HG03520 (cell line): Measurements from ENCODE around the gene EFCAB13.
"Not testable (repeated sequence)": the region's sequence is repeated elsewhere in the genome, so short reads cannot be mapped to it uniquely, and the experiment has no call there.

Experiments used
- ATAC-seq: cut with Tn5 transposase; IDR thresholded peaks from one replicate; pipeline ENCODE4 v1.9.1; 2021; ENCODE audit warnings: mild to moderate bottlenecking, moderate library complexity; ENCODE audit not compliant: unreplicated experiment

The EFCAB13 gene

GRCh38 chr17:47325176-47325575, 1.4 kb downstream of the EFCAB13 start:
- no peak for ATAC-seq

GRCh38 chr17:47330548-47330947, 6.8 kb downstream of the EFCAB13 start:
- ATAC-seq: no peak

GRCh38 chr17:47332287-47332686, 8.5 kb downstream of the EFCAB13 start:
- ATAC-seq: no peak

DNA sequence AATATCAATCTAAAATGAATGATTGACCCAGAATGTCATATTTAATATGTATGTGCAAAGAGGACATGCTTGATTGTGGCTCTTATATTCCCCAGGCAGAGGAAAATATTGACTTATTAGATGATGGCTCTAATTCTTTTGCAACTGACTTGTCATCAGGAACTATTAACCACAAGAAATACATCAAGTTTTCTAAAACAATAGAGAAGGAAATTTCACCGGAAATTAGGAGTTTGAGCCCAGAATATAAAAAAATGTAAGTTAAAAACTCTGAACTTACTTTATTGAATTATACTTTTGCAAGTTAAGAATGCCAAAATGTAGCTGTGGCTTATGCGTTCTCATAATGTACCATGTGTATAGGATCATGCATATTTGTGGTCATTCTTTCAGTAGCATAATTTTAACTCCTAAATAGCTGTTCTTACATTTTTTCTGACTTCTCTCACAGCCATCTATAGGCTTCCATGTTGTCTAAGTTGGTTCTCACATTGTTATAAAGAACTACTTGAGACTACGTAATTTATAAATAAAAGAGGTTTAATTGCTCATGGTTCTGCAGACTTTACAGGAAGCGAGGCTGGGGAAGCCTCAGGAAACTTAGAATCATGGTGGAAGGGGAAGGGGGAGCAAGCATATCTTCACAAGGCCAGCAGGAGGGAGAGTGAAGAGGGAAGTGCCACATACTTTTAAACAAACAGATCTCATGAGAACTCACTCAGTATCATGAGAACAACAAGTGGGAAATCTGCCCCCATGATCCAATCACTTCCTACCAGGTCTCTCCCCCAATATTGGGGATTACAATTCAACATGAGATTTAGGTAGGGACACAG, 11.6 kb downstream of the EFCAB13 start:
- ATAC-seq: no peak

- no peak for ATAC-seq
Measured at GRCh38 chr17:47338026-47338425, 14.3 kb downstream of the EFCAB13 start.

DNA sequence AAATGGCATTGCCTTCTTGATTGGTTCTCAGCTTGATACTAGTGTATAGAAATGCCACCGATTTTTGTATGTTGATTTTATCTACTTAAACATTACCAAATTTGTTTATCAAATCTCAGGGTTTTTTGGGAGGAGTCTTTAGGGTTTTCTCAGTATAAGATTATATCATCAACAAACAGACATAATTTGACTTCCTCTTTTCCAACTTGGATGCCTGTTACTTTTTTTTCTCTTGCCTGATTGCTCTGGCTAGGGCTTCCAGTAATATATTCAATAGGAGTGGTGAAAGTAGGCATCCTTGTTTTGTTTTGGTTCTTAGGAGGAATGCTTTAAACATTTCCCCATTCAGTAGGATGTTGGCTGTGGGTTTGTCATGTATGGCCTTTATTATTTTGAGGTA, 29.1 kb downstream of the EFCAB13 start:
- no peak for ATAC-seq

- ATAC-seq: no peak
Measured at GRCh38 chr17:47358652-47359051, 34.9 kb downstream of the EFCAB13 start.

DNA sequence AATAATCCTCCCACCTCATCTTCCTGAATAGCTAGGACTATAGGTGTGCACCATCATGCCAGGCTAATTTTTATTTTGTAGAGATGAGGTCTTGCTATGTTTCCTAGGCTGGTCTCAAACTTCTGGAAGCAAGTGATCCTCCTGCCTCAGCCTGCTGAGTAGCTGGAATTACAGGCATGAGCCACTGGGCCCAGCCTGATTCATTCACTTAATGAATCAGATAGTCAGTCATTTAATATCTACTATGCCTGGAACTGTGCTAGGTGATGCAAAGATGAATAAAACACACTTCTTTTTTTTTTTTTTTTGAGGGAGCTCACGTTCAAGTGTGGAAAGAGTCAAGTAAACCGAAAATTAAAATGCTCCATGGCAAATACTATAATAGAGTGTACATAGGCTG, 39.4 kb downstream of the EFCAB13 start:
- no peak for ATAC-seq

GRCh38 chr17:47367257-47367656, 43.5 kb downstream of the EFCAB13 start:
- ATAC-seq: no peak

GRCh38 chr17:47368262-47368661, 44.5 kb downstream of the EFCAB13 start:
- no peak for ATAC-seq

DNA sequence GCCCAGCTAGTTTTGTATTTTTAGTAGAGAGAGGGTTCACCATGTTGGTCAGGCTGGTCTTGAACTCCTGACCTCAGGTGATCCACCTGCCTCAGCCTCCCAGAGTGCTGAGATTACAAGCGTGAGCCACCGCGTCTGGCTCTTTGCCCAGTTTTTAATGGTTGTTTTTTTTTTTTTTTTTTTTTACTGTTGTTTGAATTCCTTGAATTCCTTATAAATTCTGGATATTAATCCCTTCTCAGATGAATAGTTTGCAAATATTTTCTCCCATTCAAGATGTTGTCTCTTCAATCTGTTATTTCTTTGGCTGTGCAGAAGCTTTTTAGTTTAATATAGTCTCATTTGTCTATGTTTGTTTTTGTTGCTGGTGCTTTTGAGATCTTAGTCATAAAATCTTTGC, 47.1 kb downstream of the EFCAB13 start:
- ATAC-seq: not testable (repeated sequence)

GRCh38 chr17:47373002-47373401, 49.2 kb downstream of the EFCAB13 start:
- no peak for ATAC-seq

- no peak for ATAC-seq
Measured at GRCh38 chr17:47376247-47376646, 52.5 kb downstream of the EFCAB13 start.

GRCh38 chr17:47388825-47389224, 65.1 kb downstream of the EFCAB13 start:
- ATAC-seq: no peak

GRCh38 chr17:47397532-47398128, 73.9 kb downstream of the EFCAB13 start:
- ATAC-seq: not testable (repeated sequence)

DNA sequence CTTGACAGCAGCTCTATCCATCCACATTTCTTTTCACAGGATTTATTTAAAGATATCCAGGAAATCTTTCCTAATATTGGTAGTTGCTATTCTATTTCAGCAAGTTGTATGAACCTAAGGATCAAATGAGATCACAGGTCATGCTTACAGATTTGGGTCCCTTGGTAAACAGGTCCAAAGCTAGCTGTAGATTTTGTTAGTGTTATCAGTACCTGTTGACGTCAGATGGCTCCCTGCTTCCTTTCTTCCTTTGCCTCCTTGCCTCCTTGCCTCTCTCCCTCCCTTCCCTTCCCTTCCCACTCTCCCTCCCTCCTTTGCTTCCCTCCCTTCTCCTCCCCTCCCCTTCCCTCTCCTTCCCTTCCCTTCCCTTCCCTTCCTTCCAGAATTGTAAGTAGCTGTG, 76.6 kb downstream of the EFCAB13 start:
- ATAC-seq: no peak

GRCh38 chr17:47401100-47401499, 77.3 kb downstream of the EFCAB13 start:
- ATAC-seq: no peak

DNA sequence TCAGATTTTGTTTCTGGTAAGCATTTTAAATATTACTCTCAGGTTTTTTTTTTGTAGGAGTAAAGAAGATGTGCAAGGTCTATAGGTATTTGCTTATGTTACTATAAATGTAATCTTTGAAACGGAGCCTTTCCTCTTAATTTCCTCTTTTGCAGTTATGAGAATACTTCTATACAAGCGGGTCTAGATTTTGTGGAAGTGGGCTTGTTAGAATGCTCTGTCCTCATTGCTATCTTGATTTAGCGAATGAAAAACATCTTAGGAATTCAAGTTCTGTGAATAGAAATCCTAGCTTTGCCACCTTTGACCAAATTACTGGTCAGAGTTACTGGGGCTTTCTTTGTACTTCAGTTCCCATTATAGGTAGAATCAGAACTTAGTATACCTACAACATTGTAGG, 80.3 kb downstream of the EFCAB13 start:
- no peak for ATAC-seq

DNA sequence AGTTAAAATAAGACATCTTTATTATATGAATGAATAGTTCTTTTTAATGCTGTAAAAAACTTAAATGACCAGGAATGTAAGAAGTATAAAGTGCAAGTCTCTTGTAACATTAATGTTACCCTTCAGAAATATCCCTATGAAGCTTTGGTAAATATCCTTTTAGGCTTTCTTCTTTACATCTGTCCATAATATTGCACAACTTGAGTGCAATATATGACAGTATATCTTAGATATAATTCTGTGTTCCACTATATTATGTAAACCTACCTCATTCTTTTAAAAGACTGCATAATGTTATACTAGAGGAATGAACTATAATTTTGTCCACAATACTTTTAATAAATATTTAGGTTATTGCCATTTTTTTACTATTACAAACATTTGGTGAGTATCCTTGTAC, 81.1 kb downstream of the EFCAB13 start:
- ATAC-seq: no peak

- no peak for ATAC-seq
Measured at GRCh38 chr17:47413872-47414271, 90.1 kb downstream of the EFCAB13 start.

DNA sequence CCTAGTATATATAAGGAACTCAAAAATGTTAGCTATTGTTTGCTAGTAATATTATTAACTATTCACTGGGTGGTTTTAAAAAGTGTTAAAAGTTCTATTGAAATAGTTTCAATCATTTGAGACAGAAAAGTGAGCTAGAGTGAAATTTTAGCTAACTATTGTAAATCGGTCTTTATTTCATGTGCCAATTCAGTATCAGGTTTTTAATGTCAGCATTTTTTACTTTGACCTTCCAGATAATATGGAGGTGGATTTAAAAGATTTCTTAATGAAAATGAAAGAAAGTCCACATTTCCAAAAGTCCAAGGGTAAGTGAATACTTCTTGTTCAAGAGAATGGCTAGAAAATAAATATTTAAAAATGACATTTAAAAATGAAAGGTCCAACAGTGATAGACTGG, 90.9 kb downstream of the EFCAB13 start:
- no peak for ATAC-seq
